ENCODE measurements around the gene CYBA. TPM values are rescaled to one million over a fixed set of nuclear protein-coding genes. Genes with fewer than 3 reads are reported as not detected.

Gene CYBA
- total and polyA plus RNA-seq, 10 of the 15 experiments (the other 5 are each of a cell fraction or from before 2014, with no cell fraction given), result 0.55 to 598 (median 258) TPM

DNA sequence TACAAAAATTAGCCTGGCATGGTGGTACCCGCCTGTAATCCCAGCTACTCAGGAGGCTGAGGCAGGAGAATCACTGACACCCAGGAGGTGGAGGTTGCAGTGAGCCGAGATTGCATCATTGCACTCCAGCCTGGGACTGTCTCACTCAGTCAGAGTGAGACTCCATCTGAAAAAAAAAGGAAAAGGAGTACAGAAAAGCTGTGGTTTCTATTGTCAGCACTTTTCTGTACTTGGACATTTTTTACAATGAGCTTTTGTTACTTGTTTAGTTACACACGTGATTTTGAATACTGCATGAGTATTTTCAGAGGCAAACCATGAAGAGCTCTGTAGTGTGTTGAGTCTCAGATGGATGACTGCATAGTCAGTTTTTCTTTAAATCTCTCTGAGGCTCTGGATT is 54.4 kb downstream of the CYBA start:
- SMC1A ChIA-PET (ENCODE audit: uncharacterized antibody, unreplicated experiment), result interaction anchor here (0.6 to 1.5 kb wide), 6 partner anchors 12 to 109 kb away, joined by 3 to 5 read pairs (median 4); partner anchors contain the start of gene ZC3H18
- no peak overlapping the region for H3K4me2 ChIP-seq (ENCODE audit: control insufficient read depth, insufficient read depth)
- WGBS (ENCODE audit: insufficient coverage, insufficient replicate concordance, low lambda C conversion rate, missing lambda C conversion rate), result 97% methylated on average over 3 of the region's 3 CpGs
- no peak for TF ChIP-seq ZZZ3 (IDR thresholded peaks at IDR 0.05; ENCODE audit: control insufficient read depth, insufficient read length, low read depth)
- TF ChIP-seq RELA (IDR thresholded peaks at IDR 0.05; ENCODE audit: borderline replicate concordance, partially characterized antibody), result no peak
- no peak for TF ChIP-seq CUX1 (IDR thresholded peaks at IDR 0.05; ENCODE audit: insufficient replicate concordance, low read depth, low read length)
- 0 out of 4 replicates have a peak, but pooled peaks of 1 of the 2 experiments have one; percentile 20 for TF ChIP-seq CEBPB (IDR thresholded peaks at IDR 0.05; ENCODE audit: borderline replicate concordance in 1 of 2, low read depth in 2 of 2, low read length in 2 of 2)
- peak; percentile 55 to 58; a peak in 2 of 4 replicates for TF ChIP-seq IKZF2 (IDR thresholded peaks at IDR 0.05)
- TF ChIP-seq ASH2L (IDR thresholded peaks at IDR 0.05; ENCODE audit: borderline replicate concordance, low read depth), result no peak
- TF ChIP-seq EGR1 (IDR thresholded peaks at IDR 0.05; ENCODE audit: borderline replicate concordance in 1 of 2, low read depth in 2 of 2, low read length in 2 of 2), result no peak
- no peak for TF ChIP-seq CHD1 (IDR thresholded peaks at IDR 0.05; ENCODE audit: low read depth, low read length)
- no peak for TF ChIP-seq TCF7 (IDR thresholded peaks at IDR 0.05; ENCODE audit: borderline replicate concordance)
- no peak for TF ChIP-seq PRDM15 (CRISPR knock-in tag; IDR thresholded peaks at IDR 0.05)
- peak; percentile 45; the same call in 1 of the 2 replicates for TF ChIP-seq RAD51 (IDR thresholded peaks at IDR 0.05)

More for the DNA sequence above, 54.4 kb downstream of the CYBA start:
- ATAC-seq (peak; percentile 44), DNase-seq (ENCODE audit: low read depth, low spot score) (no peak), FAIRE-seq (no peak)
- Histone ChIP-seq H3K4me1 (ENCODE audit: control insufficient read depth, insufficient read depth, low read length) (no peaks in the 10 kb centered on the region; the same call in none of the 2 replicates), H3K36me3 (ENCODE audit: control insufficient read depth in 2 of 2, insufficient read depth in 2 of 2, low read length in 1 of 2) (peaks cover 20 to 25% of the 10 kb centered on the region in 2 experiments), H2AFZ (ENCODE audit: control insufficient read depth, low read depth, low read length) (no peak overlapping the region), H3K4me3 (no peak overlapping the region), H3K9ac (ENCODE audit: control insufficient read depth, insufficient read depth, low read length) (no peak overlapping the region), H3K27me3 (replicated peaks in 1 of 2; ENCODE audit: control insufficient read depth in 2 of 2, insufficient read depth in 2 of 2, low read length in 1 of 2) (no peaks in the 10 kb centered on the region), H3K79me2 (ENCODE audit: control insufficient read depth, insufficient read depth, low read length) (peaks cover 15% of the 10 kb centered on the region), H3K27ac (ENCODE audit: control insufficient read depth, insufficient read depth) (no peak overlapping the region), H3K9me3 (replicated peaks; ENCODE audit: control insufficient read depth, insufficient read depth, low read length) (no peaks in the 10 kb centered on the region), H4K20me1 (ENCODE audit: control insufficient read depth, insufficient read depth) (no peaks in the 10 kb centered on the region)
- RAD21 ChIA-PET (ENCODE audit: unreplicated experiment), result interaction anchor here (0.9 kb wide), 1 partner anchor 26 kb away, joined by 5 read pairs; the partner anchor contains the start of gene ZC3H18
- in situ Hi-C loops (cut with MboI) (no loop called here), intact Hi-C loops (cut with micrococcal nuclease; ENCODE audit: unreplicated experiment) (no loop called here)
- CTCF ChIA-PET, result interaction anchor here (0.6 to 1.5 kb wide), 3 partner anchors 11 to 47 kb away, joined by 3 to 4 read pairs (median 3); partner anchors contain the start of gene ZC3H18
- BruUV-seq (replicated peaks), result no TSS peak
- POLR2A ChIA-PET, result no interaction called here

Data from GM12878 (cell line).